GM23248 (cell line): ENCODE data around the gene ANO6.

Experiments used
- EZH2 ChIP-seq: fragments of 200-600 bp; sonication (generic); IDR thresholded peaks from 2 replicates; pipeline ENCODE4 v1.6.1; 2018; ENCODE audit warnings: antibody characterized with exemption, mild to moderate bottlenecking; ENCODE audit not compliant: insufficient read depth, poor library complexity, severe bottlenecking
- EZH2phosphoT487 ChIP-seq: fragments of 200-600 bp; sonication (generic); IDR thresholded peaks from 2 replicates; pipeline ENCODE4 v1.6.1; 2018; ENCODE audit warnings: antibody characterized with exemption, moderate library complexity, mild to moderate bottlenecking, low read depth; ENCODE audit not compliant: insufficient read depth

DNA sequence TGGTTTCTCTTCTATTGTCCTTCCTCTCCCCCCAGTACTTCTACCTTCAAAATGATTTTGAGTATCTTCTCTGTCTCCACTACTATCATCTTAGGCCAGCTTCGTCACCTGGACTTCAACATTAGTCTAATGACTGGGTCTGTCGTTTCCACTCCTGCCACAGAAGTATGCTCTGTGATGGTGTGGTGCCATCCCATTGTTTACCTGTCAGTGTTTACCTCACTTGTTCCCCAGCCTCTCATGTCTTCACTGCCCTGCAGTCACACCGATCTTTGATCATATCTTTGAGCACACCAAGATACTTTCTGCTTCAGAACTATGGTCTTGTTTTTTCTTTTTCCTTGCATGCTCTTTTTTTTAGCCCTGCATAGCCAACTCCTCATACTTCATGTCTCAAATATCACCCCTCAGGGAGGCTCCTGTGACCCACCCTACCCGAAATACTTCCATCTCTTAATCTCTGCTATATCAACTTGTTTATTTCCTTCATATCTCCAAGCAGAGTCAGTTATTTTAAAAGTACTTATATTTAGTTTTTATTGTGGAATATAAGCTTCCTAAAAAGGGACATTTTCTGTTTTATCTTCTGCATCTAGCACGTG is 60.4 kb downstream of the ANO6 start:
- TF ChIP-seq EZH2 (no peak), EZH2phosphoT487 (no peak)
